SH-SY5Y (cell line): ENCODE results near the gene HSD17B10.

ENCODE experiments used
- GATA2 ChIP-seq: IDR thresholded peaks from 2 replicates; pipeline ENCODE4 v1.6.1; 2011; ENCODE audit warnings: mild to moderate bottlenecking, low read depth, low read length
- GATA3 ChIP-seq: IDR thresholded peaks from 2 replicates; pipeline ENCODE4 v1.6.1; 2011; ENCODE audit warnings: low read depth, mild to moderate bottlenecking, low read length, moderate library complexity

DNA sequence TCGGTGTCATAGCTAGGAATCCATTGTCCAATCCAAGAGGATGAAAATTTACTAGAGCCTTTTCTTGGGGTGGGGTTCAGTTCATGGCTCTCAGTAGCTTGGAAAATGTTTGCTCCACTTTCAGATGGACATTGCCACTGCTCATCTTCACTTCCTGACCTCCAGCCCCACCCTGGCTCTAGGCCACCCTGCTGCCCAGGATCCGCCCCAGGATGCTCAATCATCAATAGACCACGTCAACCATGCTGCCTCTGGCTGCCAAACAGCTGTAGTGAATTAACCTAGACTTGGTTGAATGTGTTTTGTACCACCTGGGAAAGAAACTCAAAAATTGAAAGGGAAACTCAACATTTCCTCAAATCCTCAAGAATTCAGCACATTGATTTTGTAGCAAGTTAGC, 37.2 kb upstream of the HSD17B10 start:
- no peak for TF ChIP-seq GATA3
- TF ChIP-seq GATA2 = no peak
